ENCODE measurements around the gene HRNR.
"Not testable (repeated sequence)": the region's sequence is repeated elsewhere in the genome, so short reads cannot be mapped to it uniquely, and the experiment has no call there.

Gene HRNR

DNA sequence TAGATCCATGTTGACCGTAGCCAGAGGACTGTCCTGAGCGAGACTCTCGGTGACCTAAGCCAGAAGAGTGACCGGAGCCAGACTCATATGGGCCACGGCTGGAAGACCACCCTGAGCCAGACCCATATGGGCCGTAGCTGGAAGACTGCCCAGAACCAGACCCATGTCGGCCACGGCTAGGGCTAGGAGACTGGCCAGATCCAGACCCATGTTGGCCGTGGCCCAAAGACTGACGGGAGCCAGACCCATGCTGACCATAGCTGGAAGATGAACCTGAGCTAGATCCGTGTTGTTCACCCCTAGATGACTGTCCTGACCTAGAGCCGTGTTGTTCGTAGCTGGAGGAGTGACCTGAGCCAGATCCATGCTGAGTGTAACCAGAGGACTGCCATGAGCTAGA is 8.4 kb downstream of the HRNR start:
- not testable (repeated sequence) for H3K27ac Mint-ChIP-seq

DNA sequence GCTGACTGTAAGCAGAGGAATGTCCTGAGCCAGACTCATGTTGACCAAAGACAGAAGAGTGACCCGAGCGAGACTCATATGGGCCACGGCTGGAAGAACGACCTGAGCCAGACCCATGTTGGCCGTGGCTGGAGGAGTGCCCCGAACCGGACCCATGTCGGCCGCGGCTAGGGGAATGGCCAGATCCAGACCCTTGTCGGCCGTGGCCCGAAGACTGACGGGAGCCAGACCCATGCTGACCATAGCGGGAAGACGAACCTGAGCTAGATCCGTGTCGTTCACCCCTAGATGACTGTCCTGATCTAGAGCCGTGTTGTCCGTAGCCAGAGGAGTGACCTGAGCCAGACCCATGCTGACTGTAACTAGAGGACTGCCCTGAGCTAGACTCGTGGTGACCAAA is 9.1 kb downstream of the HRNR start:
- DNase-seq (ENCODE audit: low spot score in 2 of 2); ATAC-seq (ENCODE audit: low read depth); H3K9me3 Mint-ChIP-seq; H3K4me3 Mint-ChIP-seq; H3K4me1 Mint-ChIP-seq; H3K36me3 Mint-ChIP-seq; H3K27ac Mint-ChIP-seq; H3K27me3 Mint-ChIP-seq: not testable (repeated sequence)

More for the DNA sequence above, 8.4 kb downstream of the HRNR start:
- not testable (repeated sequence) for H3K9me3 Mint-ChIP-seq; H3K36me3 Mint-ChIP-seq; DNase-seq (ENCODE audit: low spot score in 2 of 2); ATAC-seq (ENCODE audit: low read depth); H3K4me1 Mint-ChIP-seq; H3K4me3 Mint-ChIP-seq; H3K27me3 Mint-ChIP-seq

DNA sequence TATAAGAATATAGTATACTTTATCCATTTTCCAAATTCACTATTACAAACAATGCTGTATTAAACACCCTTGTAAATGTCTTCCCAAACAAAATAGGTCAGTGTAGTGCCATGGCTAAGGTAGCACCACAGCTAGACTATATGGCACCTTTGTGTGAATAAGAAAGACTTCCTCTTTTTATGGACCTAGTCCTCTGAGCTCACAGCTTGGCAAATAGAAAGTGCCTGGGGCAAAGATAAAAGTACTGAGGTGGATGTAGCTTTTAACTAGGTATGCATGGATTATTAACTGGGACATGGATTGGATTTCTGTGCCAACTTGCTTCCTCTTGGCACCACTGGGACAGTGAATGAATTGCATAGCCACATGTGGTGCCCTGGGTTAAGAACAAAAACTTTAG is 25.0 kb downstream of the HRNR start:
- Mint-ChIP-seq H3K4me1 (no peaks in the 10 kb centered on the region), H3K9me3 (peaks cover 7% of the 10 kb centered on the region), H3K4me3 (no peak overlapping the region), H3K36me3 (peaks cover 8% of the 10 kb centered on the region), H3K27ac (no peak overlapping the region), H3K27me3 (peaks cover 13% of the 10 kb centered on the region)
- DNase-seq (ENCODE audit: low spot score in 2 of 2) (no peak), ATAC-seq (ENCODE audit: low read depth) (peak; percentile 41)

DNA sequence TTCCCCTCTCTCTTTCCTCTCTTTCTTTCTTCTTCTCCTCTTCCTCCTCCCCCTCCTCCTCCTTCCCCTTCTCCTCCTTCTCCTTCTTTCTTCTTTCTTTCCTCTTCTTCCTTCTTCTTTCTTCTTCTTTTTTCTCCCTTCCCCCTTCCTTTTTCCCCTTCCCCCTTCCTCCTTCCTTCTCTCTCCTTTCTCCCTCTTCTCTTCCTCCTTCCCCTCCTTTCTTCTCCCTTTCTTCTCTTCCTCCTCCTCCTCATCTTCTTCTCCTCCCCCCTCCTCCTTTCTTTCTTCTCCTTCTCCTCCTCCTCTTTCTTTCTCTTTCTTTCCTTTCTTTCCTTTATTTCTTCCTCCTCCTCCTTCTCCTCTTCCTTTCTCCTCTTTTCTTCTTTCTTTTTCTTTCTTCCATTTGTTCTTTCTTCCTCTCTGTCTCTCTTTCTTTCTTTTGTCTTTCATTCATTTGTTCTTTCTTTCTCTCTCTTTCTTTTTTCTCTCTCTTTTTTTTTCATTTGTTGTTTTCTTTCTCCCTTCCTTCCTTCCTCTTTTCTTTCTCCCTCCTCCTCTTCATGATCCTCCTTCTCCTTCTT is 26.5 kb downstream of the HRNR start:
- no peak for DNase-seq (ENCODE audit: low spot score in 2 of 2)
- Mint-ChIP-seq H3K36me3 (peaks cover 8% of the 10 kb centered on the region), H3K27ac (no peak overlapping the region), H3K27me3 (peaks cover 13% of the 10 kb centered on the region), H3K4me1 (no peaks in the 10 kb centered on the region), H3K9me3 (peaks cover 7% of the 10 kb centered on the region), H3K4me3 (no peak overlapping the region)
- ATAC-seq (ENCODE audit: low read depth): no peak

DNA sequence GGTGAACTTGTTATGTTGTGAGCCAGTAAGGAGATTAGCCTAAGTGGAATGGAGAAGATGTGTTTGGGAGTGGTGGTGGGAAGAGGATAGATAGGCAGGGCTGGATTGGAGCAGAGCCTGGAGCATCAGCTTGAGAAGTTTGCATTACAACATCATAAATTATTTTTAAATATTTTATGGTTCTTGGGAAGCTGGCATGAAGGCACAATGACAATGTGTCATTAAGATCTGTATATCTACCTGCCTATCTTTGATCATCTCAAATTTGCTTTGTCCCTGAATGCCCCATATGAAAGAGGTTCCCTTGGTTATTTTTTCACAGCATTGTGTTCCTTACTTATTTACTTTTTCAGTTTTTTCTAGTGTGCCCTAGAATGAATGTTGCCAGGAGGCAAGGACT is 32.3 kb downstream of the HRNR start:
- Mint-ChIP-seq H3K27me3 (peaks cover 2% of the 10 kb centered on the region), H3K9me3 (no peaks in the 10 kb centered on the region), H3K4me3 (no peak overlapping the region), H3K36me3 (no peaks in the 10 kb centered on the region), H3K4me1 (peaks cover 3% of the 10 kb centered on the region), H3K27ac (no peak overlapping the region)
- ATAC-seq (ENCODE audit: low read depth): no peak
- no peak for DNase-seq (ENCODE audit: low spot score in 2 of 2)

DNA sequence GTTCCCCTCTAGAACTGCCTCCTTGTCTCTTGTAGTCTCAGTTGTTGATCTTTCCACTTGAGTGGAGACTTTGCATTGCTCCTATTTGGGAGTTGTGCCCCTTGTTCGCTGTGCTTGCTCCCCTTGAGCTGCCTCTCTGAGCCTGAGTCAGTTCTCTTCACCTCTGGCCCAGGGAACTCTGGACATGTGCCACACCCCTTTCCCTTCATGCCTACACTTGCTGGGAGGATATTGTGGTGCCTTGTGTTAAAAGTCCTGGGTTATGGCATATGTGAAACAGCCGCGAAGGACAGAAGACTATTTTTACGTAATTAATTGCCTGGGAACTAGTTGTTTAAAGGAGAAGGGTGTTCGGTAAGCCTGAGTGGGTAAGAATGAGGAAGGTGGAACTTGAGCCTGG is 32.7 kb downstream of the HRNR start:
- Mint-ChIP-seq H3K36me3 (no peaks in the 10 kb centered on the region), H3K27me3 (peaks cover 2% of the 10 kb centered on the region), H3K4me3 (no peak overlapping the region), H3K27ac (no peak overlapping the region), H3K9me3 (no peaks in the 10 kb centered on the region), H3K4me1 (peaks cover 3% of the 10 kb centered on the region)
- no peak for DNase-seq (ENCODE audit: low spot score in 2 of 2)
- ATAC-seq (ENCODE audit: low read depth): no peak

DNA sequence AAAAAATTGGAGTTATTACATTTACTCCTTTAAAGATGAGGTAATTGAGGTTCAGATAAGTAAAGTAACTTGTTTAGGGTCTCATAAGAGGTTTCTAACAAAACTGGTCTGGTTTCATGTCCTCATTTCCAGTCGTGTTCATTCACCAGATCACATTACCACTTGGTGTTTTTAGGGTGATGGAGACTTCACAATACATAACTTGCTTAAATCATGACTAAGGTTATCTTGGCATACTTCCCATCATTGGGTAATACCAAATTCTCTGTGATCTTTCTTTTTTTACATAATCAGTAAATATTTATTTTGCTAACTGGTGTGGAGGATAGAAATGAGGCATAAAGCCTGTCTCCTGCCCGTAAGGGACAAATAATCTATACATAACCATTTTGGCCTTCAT is 33.4 kb downstream of the HRNR start:
- Mint-ChIP-seq H3K36me3 (no peaks in the 10 kb centered on the region), H3K4me3 (no peak overlapping the region), H3K27ac (no peak overlapping the region), H3K27me3 (peaks cover 2% of the 10 kb centered on the region), H3K9me3 (no peaks in the 10 kb centered on the region), H3K4me1 (peaks cover 3% of the 10 kb centered on the region)
- DNase-seq (ENCODE audit: low spot score in 2 of 2): no peak
- ATAC-seq (ENCODE audit: low read depth): no peak

DNA sequence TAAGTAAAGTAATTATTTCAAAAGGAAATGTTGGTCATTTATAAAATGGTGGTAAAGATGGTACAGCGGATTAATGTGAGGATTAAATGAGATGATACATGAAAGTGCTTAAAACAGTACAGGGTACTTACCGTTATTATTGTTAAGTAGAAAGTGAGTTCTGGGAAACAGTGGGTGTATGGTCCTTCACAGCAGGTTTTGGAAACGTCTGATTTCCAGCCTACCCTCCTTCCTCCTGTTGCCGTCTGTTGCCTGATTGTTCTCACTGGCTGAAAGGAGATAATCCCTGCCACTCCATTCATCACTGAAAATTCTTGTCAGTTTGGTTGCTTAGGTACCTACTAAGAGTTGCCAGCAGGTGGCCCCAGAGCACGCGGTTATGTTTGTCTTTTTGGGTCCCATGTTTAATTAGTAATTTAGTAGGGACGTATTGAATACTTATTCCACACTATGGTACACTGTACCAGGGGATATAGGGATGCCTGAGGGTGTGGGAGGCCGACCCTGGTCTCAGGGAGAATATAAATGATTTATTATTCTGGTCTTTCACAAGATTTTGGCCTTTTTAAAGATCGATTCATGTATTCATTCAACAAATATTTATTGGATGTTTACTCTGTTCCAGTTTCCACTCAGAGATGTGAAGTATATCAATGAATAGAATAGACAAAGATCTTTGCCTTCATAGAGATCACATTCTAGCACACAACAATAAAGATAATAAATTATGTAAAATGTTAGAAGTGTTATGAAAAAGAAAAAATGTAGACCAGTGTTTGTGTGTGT is 34.1 kb downstream of the HRNR start:
- Mint-ChIP-seq H3K4me1 (peaks cover 5% of the 10 kb centered on the region), H3K27ac (no peak overlapping the region), H3K27me3 (peaks cover 5% of the 10 kb centered on the region), H3K36me3 (no peaks in the 10 kb centered on the region), H3K9me3 (no peaks in the 10 kb centered on the region), H3K4me3 (peak overlapping the region; percentile 84)
- ATAC-seq (ENCODE audit: low read depth) (peak; percentile 65), DNase-seq (ENCODE audit: low spot score in 2 of 2) (peak; percentile 46 to 57)

DNA sequence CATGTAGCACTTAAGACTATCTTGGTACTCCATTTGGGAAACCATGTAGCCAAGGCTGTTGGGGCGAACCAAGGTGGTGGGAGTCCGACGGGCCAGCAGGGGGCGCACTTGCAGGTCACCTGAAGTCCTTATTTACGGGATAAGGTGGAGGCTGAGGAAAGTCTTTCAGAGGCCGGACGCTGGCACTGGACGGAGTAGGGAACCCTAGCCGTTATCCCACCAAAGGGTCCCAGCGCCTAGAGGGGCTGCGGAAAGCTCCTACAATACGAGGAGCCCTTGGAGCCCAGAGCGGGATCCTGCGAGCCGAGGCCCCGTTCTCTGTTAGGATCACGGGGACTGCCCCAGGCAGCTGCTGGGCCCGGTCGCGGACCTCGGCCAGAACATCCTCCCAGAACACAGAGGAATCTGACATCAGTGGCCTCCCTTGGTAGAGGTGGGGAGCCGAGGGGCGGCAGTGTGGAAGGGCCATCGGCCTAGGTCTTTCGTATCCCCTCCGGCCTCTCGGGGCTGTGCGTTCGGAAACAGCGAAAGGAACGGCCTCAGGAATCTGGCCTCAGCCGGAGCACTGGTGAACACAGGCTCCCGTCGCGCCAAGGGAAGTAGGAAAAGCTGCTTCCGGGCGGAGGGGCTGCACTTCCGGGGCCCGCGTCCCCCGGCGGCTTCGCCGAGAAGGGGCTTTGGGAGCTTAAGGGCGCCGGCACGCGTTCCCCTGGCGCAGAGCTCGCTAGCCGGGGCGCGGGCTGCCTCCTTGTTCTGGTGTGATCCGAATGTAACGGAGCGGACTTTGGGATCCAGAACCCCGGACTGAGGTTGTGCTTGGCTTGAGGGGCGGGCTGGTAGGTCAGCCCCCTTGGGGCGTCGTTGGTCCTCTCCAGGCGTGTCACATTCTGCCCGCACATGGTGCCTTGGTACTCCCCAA is 35.1 kb downstream of the HRNR start:
- H3K4me1 Mint-ChIP-seq: peaks cover 5% of the 10 kb centered on the region
- H3K9me3 Mint-ChIP-seq: no peaks in the 10 kb centered on the region
- no peaks in the 10 kb centered on the region for H3K36me3 Mint-ChIP-seq
- DNase-seq (ENCODE audit: low spot score in 2 of 2): peak; percentile 67 to 69
- peak overlapping the region; percentile 84 for H3K4me3 Mint-ChIP-seq
- no peak overlapping the region for H3K27ac Mint-ChIP-seq
- peaks cover 8% of the 10 kb centered on the region for H3K27me3 Mint-ChIP-seq
- ATAC-seq (ENCODE audit: low read depth): peak; percentile 73

DNA sequence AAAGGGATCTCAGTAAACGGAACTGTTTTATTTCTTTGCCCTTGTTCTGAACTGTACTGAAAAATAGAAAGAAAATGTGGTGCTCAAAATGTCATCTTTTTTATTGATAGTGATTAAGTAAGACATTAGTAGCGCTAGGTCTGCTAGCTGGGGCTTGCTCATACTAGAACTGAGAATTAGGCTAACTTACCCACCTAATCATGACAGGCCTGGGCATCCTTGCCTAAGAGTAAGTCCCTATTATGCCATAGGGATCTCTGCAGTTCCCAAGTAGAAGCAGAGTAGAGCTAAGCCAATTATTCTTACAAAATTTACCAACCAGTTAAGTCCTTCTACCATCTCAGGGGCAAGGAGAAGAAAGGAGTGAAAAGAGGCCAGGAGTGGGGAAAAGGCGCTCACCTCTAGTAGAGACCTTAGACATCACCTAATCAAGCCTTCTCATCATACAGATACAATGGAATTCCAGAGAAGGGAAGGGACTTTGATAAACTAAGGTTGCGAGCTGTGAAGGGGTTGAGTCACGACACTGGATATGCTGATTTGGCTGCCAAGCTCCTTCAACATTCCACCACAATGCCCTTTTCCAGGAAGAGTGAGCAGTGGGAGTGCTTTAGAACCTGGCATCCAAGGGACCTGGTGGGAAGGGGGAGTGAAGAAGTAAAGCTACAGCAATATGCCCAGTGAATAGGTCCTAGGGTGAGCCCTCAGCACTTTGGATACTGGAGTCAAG is 37.3 kb downstream of the HRNR start:
- no peak overlapping the region for H3K4me3 Mint-ChIP-seq
- H3K4me1 Mint-ChIP-seq: peaks cover 5% of the 10 kb centered on the region
- ATAC-seq (ENCODE audit: low read depth): no peak
- no peaks in the 10 kb centered on the region for H3K9me3 Mint-ChIP-seq
- H3K36me3 Mint-ChIP-seq: no peaks in the 10 kb centered on the region
- H3K27me3 Mint-ChIP-seq: peaks cover 8% of the 10 kb centered on the region
- H3K27ac Mint-ChIP-seq: no peak overlapping the region
- no peak for DNase-seq (ENCODE audit: low spot score in 2 of 2)

DNA sequence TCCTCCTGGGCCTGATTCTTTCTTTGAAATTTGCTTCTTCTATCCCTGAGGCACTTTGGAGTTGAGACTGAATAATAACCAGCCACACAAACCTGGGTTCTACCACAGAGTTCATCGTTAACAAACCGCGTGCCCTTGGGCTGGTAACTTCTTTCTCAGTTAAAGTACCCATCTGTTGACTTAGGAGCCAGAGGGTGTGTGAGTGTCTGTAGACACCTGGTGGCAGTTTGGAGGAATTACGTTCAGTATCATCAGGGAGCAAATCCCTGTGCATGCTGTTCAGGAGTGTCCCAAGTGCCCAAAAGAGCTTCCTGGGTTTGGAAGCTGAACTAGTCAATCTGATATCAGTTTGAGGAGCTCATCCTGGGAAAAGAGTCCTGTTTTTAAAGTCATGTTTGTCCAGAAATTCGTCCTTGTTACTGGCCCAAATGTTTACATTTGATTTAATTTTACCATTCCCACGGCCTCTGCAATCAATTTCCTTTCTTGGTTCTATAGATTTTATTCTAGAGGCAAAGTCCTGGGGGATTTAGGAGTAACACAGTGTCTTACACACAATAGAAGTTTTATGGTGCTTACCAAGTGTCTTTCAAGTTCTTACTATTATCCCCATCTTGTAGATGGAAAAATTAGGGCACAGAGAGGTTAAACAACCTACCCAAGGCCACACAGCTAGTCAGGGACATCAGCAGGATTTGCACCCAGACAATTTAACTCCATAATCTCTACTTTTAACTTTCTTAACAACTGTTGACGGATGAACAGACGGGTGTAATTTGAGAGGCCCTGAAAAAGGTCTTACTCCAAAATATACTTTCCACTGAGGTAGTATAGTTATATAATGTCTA is 38.2 kb downstream of the HRNR start:
- peak; percentile 57 for ATAC-seq (ENCODE audit: low read depth)

DNA sequence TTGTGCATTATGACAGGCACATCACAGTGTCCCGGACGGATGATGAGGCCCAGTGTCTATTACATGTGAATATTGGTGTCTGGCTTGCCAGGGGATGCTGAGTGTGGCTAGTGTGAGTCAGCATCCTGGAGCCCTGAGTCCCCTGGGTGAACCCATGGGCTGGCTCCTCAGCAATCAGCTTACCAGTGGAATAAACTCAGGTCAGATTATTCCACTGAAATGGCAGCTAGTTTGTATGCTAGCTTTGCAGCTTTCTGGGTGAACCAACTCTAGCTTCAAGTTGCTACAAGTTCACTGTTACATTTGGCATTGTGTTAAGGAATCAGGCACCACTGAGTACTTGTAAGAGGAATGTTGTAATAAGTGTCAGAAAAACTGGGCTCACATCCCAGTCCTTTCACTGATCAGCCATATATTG is 41.0 kb downstream of the HRNR start:
- Mint-ChIP-seq H3K27me3 (peaks cover 6% of the 10 kb centered on the region), H3K9me3 (no peaks in the 10 kb centered on the region), H3K36me3 (no peaks in the 10 kb centered on the region), H3K4me3 (no peak overlapping the region), H3K4me1 (peaks cover 2% of the 10 kb centered on the region), H3K27ac (no peak overlapping the region)
- no peak for ATAC-seq (ENCODE audit: low read depth)
- no peak for DNase-seq (ENCODE audit: low spot score in 2 of 2)

More for the DNA sequence above, 38.2 kb downstream of the HRNR start:
- H3K4me3 Mint-ChIP-seq: no peak overlapping the region
- DNase-seq (ENCODE audit: low spot score in 2 of 2): peak in 1 of 2 donors; percentile 40
- H3K36me3 Mint-ChIP-seq: no peaks in the 10 kb centered on the region
- H3K9me3 Mint-ChIP-seq: no peaks in the 10 kb centered on the region
- peaks cover 6% of the 10 kb centered on the region for H3K27me3 Mint-ChIP-seq
- H3K4me1 Mint-ChIP-seq: peaks cover 5% of the 10 kb centered on the region
- no peak overlapping the region for H3K27ac Mint-ChIP-seq

DNA sequence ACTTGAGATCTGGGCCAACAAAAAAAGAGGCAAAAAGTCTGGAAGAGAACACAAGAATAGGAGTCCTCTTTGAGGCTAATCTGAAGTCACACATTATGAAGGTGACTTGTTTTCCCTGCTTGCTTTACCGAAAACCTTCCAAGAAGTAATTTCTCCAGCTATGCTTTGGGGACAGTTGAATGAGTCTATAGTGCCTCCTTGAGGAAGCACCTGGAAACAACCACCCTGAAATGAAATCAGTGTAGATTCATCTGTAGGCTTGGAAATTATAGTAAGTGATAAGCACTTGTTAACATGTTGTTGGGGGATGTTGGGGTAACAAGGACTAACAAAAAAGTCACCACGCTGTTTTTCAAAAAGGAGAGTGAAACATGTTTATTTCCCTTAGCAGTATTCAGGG is 41.6 kb downstream of the HRNR start:
- DNase-seq (ENCODE audit: low spot score in 2 of 2): no peak
- Mint-ChIP-seq H3K9me3 (no peaks in the 10 kb centered on the region), H3K36me3 (no peaks in the 10 kb centered on the region), H3K4me3 (no peak overlapping the region), H3K27ac (no peak overlapping the region), H3K27me3 (peaks cover 6% of the 10 kb centered on the region), H3K4me1 (peaks cover 2% of the 10 kb centered on the region)
- no peak for ATAC-seq (ENCODE audit: low read depth)
